OCI-LY1 (cell line): Measurements from ENCODE around the gene KIF1C.
A peak's percentile ranks its signal among the peaks of the same experiment; 100 is the strongest.
"Not testable (repeated sequence)": the region's sequence is repeated elsewhere in the genome, so short reads cannot be mapped to it uniquely, and the experiment has no call there.

Experiments used
- H2AFZ ChIP-seq: fragments of 200-600 bp; sonication (generic), shearing (Covaris generic); 2 replicates; pipeline ENCODE4 v1.6.0; 2014; ENCODE audit warnings: antibody characterized with exemption, mild to moderate bottlenecking, low read length
- H3F3A ChIP-seq: fragments of 200-600 bp; sonication (generic), shearing (Covaris generic); 2 replicates; pipeline ENCODE4 v1.6.0; 2014; ENCODE audit warnings: mild to moderate bottlenecking, antibody characterized with exemption, low read length, moderate library complexity; ENCODE audit not compliant: insufficient read depth
- H3K27ac ChIP-seq: fragments of 200-600 bp; sonication (generic); 2 replicates; pipeline ENCODE4 v1.5.1; 2014; ENCODE audit warnings: low read length, mixed run types, mild to moderate bottlenecking, low read depth; ENCODE audit not compliant: poor library complexity, severe bottlenecking
- H3K27me3 ChIP-seq: fragments of 200-600 bp; sonication (generic); 2 replicates; pipeline ENCODE4 v1.6.0; 2014; ENCODE audit warnings: antibody characterized with exemption, mild to moderate bottlenecking, low read length, moderate library complexity; ENCODE audit not compliant: insufficient read depth
- H3K36me3 ChIP-seq: fragments of 200-600 bp; sonication (generic); 2 replicates; pipeline ENCODE4 v1.6.1; 2014; ENCODE audit warnings: mild to moderate bottlenecking, antibody characterized with exemption, low read length, moderate library complexity, mixed read lengths; ENCODE audit not compliant: insufficient read depth
- H3K4me1 ChIP-seq: fragments of 200-600 bp; sonication (generic); 2 replicates; pipeline ENCODE4 v1.5.1; 2014; ENCODE audit warnings: mild to moderate bottlenecking, low read length, moderate library complexity; ENCODE audit not compliant: insufficient read depth, severe bottlenecking
- H3K4me2 ChIP-seq: fragments of 200-600 bp; sonication (generic), shearing (Covaris generic); 2 replicates; pipeline ENCODE4 v1.6.1; 2014; ENCODE audit warnings: low read length
- H3K4me3 ChIP-seq: fragments of 200-600 bp; sonication (generic); 2 replicates; pipeline ENCODE4 v1.5.1; 2014; ENCODE audit warnings: low read length, low read depth, mild to moderate bottlenecking, mixed read lengths; ENCODE audit not compliant: poor library complexity, severe bottlenecking
- H3K79me2 ChIP-seq: fragments of 200-600 bp; shearing (Covaris generic); 2 replicates; pipeline ENCODE4 v1.6.1; 2016; ENCODE audit warnings: mixed run types, low read length, mixed read lengths; ENCODE audit not compliant: insufficient read depth
- H3K9ac ChIP-seq: fragments of 200-600 bp; sonication (generic), shearing (Covaris generic); 2 replicates; pipeline ENCODE4 v1.6.1; 2014; ENCODE audit warnings: mild to moderate bottlenecking, low read length, mixed read lengths
- H3K9me2 ChIP-seq: fragments of 200-600 bp; sonication (generic), shearing (Covaris generic); 2 replicates; pipeline ENCODE4 v1.6.1; 2014; ENCODE audit warnings: low read depth, mild to moderate bottlenecking, low read length, mixed read lengths
- H3K9me3 ChIP-seq: fragments of 200-600 bp; shearing (Covaris generic); 2 replicates; pipeline ENCODE4 v1.6.1; 2014; ENCODE audit warnings: low read length, mixed read lengths
- H4K20me1 ChIP-seq: fragments of 200-600 bp; sonication (generic), shearing (Covaris generic); 2 replicates; pipeline ENCODE4 v1.6.0; 2016; ENCODE audit warnings: mild to moderate bottlenecking, low read length; ENCODE audit not compliant: insufficient read depth
- EZH2 ChIP-seq: fragments of 200-600 bp; sonication (generic), shearing (Covaris generic); IDR thresholded peaks from 2 replicates; pipeline ENCODE4 v1.8.0; 2017; ENCODE audit warnings: borderline replicate concordance, mixed run types, mild to moderate bottlenecking, antibody characterized with exemption, low read length, moderate library complexity, mixed read lengths
- TF ChIP-seq, protein P1 (sequence below): fragments of 200-600 bp; sonication (generic), shearing (Covaris generic); IDR thresholded peaks from 2 replicates; pipeline ENCODE4 v1.5.1; 2017; ENCODE audit warnings: mild to moderate bottlenecking, antibody characterized with exemption, low read length, moderate library complexity, mixed read lengths

The KIF1C gene

DNA sequence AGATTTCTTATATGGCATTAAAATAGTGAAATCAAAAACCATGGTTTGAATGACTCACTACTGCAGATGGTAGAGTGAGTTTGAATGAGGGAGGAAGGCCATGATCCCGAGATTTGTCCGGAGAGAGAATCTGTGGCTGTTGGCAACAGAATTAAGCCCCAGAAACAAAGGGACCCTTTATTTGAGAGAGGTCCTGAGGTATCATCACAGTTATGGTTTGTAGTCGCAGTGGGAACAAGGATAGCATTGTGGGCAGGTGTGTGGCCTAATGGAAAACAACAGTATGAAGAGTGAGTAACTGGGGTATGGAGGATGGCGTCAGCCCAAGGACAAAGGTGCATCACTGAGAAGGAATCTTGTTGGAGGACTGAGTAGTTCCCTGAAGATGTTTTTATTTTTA is 72.0 kb downstream of the KIF1C start:
- no peaks in the 10 kb centered on the region; the same call in 1 of the 2 replicates for H3K27me3 ChIP-seq
- TF ChIP-seq EZH2, result no peak
- TF ChIP-seq, protein P1, sequence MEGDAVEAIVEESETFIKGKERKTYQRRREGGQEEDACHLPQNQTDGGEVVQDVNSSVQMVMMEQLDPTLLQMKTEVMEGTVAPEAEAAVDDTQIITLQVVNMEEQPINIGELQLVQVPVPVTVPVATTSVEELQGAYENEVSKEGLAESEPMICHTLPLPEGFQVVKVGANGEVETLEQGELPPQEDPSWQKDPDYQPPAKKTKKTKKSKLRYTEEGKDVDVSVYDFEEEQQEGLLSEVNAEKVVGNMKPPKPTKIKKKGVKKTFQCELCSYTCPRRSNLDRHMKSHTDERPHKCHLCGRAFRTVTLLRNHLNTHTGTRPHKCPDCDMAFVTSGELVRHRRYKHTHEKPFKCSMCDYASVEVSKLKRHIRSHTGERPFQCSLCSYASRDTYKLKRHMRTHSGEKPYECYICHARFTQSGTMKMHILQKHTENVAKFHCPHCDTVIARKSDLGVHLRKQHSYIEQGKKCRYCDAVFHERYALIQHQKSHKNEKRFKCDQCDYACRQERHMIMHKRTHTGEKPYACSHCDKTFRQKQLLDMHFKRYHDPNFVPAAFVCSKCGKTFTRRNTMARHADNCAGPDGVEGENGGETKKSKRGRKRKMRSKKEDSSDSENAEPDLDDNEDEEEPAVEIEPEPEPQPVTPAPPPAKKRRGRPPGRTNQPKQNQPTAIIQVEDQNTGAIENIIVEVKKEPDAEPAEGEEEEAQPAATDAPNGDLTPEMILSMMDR, result no peak
- H3K4me1 ChIP-seq, result no peaks in the 10 kb centered on the region
- no peaks in the 10 kb centered on the region for H3K36me3 ChIP-seq
- H3K4me2 ChIP-seq, result no peak overlapping the region
- H3K79me2 ChIP-seq, result no peaks in the 10 kb centered on the region
- H3K27ac ChIP-seq, result no peak overlapping the region
- H3K9me2 ChIP-seq, result no peaks in the 10 kb centered on the region
- no peak overlapping the region for H3K4me3 ChIP-seq
- no peak overlapping the region for H3K9ac ChIP-seq
- no peaks in the 10 kb centered on the region for H3K9me3 ChIP-seq
- no peaks in the 10 kb centered on the region for H3F3A ChIP-seq
- no peaks in the 10 kb centered on the region for H4K20me1 ChIP-seq
- no peak overlapping the region for H2AFZ ChIP-seq

GRCh38 chr17:5075472-5075871 is 77.7 kb downstream of the KIF1C start:
- not testable (repeated sequence) for H3F3A ChIP-seq, H3K9ac ChIP-seq, H3K9me2 ChIP-seq, H3K27ac ChIP-seq, H3K36me3 ChIP-seq, H3K27me3 ChIP-seq, H4K20me1 ChIP-seq, H3K9me3 ChIP-seq, H3K4me2 ChIP-seq, H2AFZ ChIP-seq, H3K79me2 ChIP-seq, H3K4me3 ChIP-seq
- H3K4me1 ChIP-seq, result peaks cover 15% of the 10 kb centered on the region

DNA sequence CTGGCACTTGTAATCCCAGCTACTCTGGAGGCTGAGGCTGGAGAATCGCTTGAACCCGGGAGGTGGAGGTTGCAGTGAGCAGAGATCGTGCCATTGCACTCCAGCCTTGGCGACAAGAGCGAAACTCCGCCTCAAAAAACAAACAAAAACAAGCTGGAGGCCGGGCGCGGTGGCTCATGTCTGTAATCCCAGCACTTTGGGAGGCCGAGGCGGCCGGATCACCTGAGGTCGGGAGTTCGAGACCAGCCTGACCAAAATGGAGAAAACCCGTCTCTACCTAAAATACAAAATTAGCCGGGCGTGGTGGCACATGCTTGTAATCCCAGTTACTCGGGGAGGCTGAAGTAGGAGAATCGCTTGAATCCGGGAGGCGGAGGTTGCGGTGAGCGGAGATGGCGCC is 79.5 kb downstream of the KIF1C start:
- H3K36me3 ChIP-seq, H3K4me2 ChIP-seq, H3K27me3 ChIP-seq, H3K4me3 ChIP-seq, H2AFZ ChIP-seq, H3K27ac ChIP-seq, H3K9me3 ChIP-seq, H4K20me1 ChIP-seq, H3F3A ChIP-seq, H3K9ac ChIP-seq, H3K9me2 ChIP-seq, H3K79me2 ChIP-seq: not testable (repeated sequence)
- peaks cover 15% of the 10 kb centered on the region for H3K4me1 ChIP-seq

DNA sequence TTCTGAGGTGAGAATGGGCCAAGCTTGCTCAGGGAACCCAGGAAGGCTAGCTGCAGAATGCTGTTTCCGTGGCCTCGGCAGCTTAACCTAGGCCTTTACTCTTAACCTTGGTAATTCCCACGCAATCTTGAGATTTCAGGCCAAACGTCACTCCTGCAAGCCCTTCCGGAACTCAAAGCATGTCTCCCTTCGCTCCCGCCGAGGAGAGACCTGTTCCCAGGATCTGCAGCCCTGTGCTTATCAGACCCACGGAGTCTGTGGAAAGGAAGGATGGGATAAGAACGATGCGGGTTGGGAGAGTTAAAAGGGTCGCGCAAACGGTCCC is 80.0 kb downstream of the KIF1C start:
- Histone ChIP-seq H3K4me2 (peak overlapping the region; percentile 64), H3K9me3 (0 out of 2 replicates have a peak, but pooled peaks cover 3% of the 10 kb centered on the region), H3F3A (no peaks in the 10 kb centered on the region), H3K79me2 (no peaks in the 10 kb centered on the region), H3K9me2 (no peaks in the 10 kb centered on the region), H3K27me3 (no peaks in the 10 kb centered on the region), H3K4me3 (peak overlapping the region; percentile 60), H3K36me3 (no peaks in the 10 kb centered on the region; the same call in 1 of the 2 replicates), H2AFZ (peak overlapping the region; percentile 13; the same call in 1 of the 2 replicates), H3K4me1 (peaks cover 15% of the 10 kb centered on the region), H4K20me1 (no peaks in the 10 kb centered on the region), H3K27ac (no peak overlapping the region), H3K9ac (no peak overlapping the region)
- TF ChIP-seq, protein P1, result no peak
- no peak for TF ChIP-seq EZH2
